ENCODE results near the gene BIRC2.
"Not testable (repeated sequence)": the region's sequence is repeated elsewhere in the genome, so short reads cannot be mapped to it uniquely, and the experiment has no call there.

Gene BIRC2

DNA sequence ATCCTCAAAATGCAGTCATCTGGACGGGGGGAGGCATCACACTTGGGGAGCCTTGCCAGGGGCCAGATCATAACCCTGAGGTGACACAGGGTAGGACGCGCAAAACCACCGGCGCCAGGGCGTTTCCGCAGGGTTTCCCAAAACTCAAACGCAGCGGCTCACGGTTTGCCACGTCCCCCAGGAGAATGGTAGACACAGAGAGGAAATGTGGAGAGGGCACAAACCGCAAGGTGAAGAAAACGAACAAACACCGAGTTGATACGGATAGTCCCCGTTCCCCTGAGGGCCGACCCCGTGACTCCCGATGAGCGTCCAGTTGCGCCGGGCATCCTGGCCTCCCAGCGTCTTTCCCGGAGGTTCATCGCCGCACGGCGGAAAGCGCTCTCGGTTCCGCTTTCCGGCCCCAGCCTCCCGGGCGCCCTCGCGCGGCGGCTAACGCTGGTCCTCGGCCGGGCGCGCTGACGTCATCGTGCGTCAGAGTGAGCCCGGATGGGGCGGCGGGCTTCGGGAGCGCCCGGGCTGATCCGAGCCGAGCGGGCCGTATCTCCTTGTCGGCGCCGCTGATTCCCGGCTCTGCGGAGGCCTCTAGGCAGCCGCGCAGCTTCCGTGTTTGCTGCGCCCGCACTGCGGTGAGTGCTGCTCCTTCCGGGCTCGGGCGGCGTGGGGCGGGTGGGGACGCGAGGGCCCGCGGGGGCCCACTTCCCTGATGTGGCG, at the start of gene BIRC2:
Gene BIRC2, plus strand, starts transcription at position 467 of the 714 bp plus-strand sequence. CDS start 2,641 bp downstream, outside the sequence.
- DNase-seq (ENCODE audit: low read depth in 2 of 2): peak; percentile 83 to 89

DNA sequence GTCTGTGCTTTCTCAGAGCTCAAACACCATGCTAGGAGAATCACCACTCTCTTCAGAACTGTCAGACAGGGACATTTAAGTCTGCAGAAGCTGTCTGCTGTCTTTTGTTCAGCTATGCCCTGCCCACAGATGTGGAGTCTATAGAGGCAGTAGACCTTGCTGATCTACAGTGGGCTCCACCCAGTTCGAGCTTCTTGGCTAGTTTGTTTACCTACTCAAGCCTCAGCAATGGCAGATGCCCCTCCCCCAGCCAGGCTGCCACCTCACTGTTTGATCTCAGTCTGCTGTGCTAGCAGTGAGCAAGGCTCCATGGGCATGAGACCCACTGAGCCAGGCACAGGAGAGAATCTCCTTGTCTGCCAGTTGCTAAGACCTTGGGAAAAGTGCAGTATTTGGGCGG, 46.2 kb upstream of the BIRC2 start:
- not testable (repeated sequence) for DNase-seq (ENCODE audit: low read depth in 2 of 2)

DNA sequence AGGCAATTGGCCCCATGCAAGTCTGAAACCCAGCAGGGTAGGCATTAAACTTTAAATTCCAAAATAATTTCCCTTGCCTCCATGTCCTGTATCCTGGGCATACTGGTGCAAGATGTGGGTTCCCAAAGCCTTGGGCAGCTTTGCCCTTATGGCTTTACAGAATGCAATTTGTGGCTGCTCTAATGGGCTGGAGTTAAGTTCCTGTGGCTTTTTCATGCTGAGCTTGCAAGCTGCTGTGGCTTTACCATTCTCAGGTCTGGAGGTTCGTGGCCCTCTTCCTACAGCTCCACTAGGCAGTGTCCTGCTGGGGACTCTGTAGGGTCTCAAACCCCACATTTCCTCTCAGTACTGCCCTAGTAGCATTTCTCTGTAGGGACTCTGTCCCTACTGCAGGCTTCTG, 44.8 kb upstream of the BIRC2 start:
- no peak for DNase-seq (ENCODE audit: low read depth in 2 of 2)

DNA sequence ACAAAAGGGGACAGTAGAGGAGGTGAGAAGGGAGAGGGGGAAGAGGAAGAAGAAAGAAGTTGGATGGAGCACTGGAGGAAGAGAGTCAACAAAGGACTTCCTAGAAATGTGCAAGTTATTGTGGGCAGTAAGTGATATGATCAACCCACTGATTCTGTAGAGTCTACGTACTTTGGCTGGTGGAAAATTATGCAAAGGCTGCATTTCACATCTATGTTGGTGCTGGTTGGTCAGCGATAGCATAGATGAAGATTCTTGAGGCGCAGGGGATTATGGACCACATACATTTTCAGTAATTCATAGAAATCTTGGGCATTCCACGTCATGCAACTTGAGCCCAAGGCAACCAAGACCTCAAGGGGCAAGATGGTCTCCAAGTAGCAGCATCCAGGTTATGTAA, 42.3 kb upstream of the BIRC2 start:
- no peak for DNase-seq (ENCODE audit: low read depth in 2 of 2)

DNA sequence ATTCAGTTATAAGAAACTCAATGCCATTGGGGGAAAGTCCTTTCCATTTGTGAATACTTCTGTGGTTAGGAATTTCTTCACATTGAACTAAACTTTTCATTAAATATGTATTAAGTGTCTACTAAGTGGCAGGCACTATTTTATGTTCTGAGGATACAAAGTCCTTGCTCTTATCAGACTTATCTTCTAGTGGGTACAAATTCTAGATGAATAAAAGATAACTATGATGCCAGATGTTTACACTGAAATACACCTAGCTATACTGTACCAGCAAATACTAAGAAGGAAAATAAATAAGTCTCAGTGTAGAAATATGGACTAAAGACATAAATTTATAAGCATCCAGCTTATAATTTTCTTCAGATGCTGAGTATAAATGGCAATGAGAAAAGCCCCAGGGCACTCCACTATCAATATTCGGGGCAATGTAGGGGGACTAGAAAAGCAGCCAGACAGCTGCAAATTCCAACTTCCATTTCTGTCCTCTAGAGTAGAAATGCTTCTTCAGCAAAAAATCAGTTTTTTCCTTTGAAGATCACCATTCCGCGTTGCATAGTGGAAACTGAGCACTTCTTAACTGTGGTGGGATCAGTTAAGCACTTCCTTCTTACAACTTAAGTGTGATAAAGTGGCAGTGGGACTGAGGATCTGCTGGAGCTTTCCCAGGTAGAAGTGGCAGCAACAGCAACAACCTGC, 41.5 kb upstream of the BIRC2 start:
- DNase-seq (ENCODE audit: low read depth in 2 of 2): no peak

DNA sequence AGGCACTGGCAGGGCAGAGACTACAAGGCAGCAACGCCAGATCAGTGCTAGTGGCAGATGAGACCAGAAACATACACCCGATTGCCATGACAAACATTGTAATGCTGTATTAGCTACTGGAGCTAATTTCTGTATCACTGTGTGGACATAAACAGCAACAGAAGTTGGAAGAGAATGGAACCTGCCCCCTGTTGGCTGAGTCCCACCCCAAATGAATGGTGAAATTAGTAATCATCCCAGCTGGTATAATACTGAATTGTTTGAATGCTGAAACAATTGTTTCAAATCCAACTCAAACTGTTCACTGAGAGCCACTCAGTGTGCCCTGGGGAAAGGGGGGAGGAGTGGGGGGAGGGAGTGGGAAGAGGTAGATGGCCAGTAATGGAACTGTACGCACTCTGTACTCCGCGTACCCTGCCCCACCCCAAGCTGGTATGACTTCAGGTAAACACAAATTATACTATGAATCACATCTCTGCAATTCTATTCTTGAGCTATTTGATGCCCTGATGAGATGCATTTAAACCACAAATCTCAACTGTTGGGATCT, 40.9 kb upstream of the BIRC2 start:
- no peak for DNase-seq (ENCODE audit: low read depth in 2 of 2)

DNA sequence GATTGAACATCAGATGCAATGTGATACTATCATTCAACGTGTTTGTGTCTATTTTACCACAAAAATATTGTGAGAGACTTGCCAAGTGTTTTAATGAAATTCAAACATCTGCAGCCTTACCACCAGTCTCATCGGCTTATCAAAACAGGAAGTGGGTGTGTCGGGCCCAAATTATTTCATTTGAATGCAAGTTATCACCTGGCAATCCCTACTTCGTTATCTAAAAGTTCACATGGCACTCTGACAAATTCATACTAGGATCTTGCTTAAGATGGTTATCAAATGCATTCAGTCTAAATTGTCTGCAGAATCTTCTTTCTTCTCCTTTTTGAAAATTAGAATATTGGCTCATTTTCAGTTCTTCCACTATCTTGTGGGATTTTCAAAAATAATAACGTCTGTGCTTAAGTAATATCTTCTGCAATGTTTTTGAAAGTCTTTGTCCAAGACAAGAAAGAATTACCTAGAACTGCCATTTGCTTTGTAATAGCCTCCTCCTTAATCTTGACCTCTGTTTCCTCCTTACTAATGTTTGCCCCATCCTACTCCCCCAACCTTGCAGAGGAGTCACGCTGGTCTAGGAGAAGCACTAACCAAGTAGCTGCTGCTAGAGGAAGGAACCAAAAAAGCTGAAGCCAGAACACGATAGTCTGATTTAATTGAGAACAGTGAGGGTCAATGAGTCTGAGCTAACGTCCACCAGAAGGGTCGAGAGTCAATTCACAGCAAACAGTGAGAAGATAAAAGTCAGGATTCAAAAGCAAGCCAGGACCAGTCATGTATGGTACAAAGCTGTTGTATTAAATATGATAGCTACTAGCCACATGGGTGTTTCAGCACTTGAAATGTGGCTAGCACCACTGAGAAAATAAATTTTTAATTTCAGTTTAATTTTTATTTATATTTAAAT, 39.9 kb upstream of the BIRC2 start:
- no peak for DNase-seq (ENCODE audit: low read depth in 2 of 2)

DNA sequence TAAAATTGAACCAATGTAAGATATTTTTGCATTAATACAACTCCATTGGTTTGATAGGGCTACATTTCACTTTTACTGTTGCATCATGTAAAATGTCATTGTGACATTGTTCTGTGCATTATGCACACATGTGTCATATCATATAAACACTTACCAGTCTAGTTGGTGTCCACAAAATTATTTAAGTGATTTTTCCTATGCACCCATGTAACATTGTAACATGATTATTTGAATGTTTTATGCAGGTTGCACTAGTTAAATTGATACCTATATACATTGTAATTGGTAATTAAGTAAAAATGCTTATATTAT, 39.3 kb upstream of the BIRC2 start:
- no peak for DNase-seq (ENCODE audit: low read depth in 2 of 2)

DNA sequence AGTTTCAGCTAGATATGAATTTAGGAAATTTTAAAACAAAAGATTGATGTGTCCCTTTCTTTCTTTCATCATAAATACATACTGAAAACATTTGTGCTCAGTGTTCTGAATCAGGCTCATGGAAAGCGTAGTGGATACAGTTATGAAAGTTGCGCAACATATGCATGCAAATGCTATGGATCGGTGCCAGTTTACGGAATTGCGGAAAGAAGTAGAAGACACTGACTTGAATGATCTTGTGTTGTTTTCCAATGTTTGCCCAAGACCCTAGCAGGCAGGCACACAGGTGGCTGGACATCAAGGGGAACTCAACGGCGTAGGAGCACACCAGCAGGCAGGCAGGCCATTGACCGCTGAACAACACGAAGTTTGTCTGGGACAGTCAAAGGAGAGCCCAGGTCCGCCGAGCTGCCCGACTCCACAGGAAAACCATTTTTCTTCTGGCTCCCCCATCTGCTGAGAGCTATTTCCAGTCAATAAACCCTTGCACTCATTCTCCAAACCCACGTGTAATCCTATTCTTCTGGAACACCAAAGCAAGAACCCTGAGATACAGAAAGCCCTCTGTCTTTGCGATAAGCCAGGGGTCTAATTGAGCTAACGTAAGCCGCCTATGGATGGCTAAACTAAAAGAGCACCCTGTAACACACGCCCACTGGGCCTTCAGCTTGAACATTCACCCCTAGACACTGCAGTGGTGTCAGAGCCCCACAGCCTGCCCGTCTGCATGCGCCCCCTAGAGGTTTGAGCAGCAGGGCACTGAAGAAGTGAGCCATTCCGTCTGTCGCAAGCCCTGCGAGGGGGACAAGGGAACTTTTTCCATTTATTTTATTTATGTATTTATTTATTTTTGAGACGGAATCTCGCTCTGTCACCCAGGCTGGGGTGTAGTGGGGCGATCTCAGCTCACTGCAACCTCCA, 37.1 kb upstream of the BIRC2 start:
- DNase-seq (ENCODE audit: low read depth in 2 of 2): no peak

DNA sequence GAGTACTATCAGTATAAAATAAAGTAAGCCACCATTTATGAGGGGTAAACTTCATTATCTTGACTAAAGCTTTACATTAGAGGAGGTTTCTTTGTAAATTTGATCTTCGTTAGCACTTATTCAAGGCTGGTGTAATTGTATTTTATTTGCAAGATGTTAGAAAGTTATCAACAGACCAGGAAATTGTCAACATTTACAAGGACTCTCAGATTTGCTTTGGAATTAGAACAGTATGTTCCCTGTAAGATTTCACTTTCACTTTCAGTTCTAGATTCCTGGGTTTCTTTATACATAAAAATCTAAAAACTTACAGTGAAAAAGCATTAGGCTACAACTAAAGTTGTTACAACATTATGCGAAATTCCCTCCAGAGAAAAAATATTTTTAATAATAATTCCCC, 34.3 kb upstream of the BIRC2 start:
- no peak for DNase-seq (ENCODE audit: low read depth in 2 of 2)

DNA sequence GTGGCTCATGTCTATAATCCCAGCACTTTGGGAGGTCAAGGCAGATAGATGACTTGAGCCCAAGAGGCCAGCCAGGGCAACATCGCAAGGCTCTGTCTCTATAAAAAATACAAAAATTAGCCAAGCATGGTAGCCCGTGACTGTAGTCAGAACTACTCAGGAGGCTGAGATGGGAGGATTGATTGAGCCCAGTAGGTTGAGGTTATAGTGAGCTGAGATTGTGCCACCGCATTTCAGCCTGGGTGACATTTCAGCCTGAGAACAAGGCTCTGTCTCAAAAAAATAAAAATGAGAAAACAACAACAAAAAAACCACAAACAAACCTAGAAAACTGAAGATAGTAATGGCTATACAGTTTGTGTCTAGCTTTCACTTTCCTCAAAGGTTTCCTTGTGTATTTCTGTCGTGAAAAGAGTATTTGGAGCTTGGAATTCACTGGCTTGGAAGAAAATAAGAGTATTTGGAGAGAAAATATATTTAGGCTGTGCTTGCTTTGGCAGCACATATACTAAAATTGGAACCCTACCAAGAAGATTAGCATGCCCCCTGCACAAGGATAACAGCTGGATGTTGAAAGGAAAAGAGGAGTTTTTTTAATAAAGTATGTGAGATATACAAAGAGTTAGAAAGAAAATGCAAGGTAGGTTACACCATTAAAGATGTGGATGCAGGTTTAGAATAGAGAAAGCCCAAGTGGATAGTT, 33.6 kb upstream of the BIRC2 start:
- no peak for DNase-seq (ENCODE audit: low read depth in 2 of 2)

DNA sequence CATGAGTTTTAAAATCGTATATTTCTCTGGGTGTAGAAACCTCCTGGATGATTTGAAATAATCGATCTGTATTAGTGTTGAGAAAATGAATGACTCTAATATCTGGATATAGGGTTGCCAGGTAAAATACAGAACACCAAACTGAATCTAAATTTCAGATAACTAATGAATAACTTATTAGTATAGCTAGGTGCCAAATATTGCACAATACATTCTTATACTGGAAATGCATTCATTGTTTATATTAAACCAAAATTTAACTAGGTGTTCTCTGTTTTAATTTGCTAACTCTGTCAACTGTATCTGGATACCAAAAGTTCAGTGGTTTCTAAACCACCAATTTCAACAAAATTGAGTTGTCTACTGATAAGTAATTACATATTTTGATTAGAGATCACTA, 32.2 kb upstream of the BIRC2 start:
- DNase-seq (ENCODE audit: low read depth in 2 of 2): no peak

DNA sequence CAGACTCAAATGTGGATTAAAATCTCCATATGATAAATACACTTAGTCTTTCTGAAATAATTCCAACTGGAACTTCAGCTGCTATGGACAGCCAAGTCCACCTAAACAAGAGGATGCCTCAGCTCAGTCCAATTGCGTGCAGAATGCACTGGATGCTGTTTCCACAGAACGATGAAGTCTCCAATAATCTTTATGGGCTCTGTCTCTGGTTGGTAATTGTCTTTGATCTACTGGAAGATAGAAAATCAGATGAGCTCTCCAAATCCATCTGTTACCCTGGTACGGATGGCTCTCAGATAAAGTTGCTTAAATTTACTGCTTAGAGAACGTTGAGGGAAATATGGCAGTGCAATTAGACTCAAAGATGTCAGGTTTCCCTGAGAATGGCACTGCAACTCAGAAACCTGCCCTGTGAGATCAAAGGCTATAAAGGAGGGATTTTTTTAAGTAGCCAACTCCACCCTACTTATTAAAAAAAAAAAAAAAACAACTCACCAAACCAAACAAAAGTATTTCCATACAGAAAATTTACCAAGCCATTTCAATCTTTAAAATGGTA, 30.6 kb upstream of the BIRC2 start:
- no peak for DNase-seq (ENCODE audit: low read depth in 2 of 2)

DNA sequence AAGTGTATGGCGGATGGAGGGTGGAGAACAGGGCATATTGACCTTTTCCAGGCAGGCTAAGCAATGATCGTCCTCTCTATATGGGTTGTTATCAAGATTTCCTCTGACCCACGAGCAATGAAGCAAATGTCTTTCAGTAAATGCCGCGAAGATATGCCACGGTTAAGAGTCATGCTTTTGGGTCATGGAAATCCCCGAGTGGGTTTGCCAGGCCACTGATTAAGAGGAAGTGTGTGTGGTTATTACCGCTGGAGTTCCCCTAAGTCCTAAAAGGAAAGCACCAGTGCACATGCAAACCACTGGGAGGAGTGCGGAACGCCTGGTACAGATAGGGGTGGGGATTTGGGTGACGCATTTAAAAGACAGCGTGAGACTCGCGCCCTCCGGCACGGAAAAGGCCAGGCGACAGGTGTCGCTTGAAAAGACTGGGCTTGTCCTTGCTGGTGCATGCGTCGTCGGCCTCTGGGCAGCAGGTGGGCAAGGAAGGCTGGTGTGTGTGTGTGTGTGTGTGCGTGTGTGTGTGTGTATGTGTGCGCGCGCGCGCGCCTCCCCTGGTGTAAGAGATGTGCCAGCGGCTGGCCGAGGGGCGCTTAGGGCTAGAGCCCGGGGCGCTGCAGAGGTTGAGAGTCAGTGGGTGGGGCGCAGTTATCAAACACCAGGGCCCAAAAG, 29.8 kb upstream of the BIRC2 start, which contains the start of gene BIRC3:
Gene BIRC3, plus strand, starts transcription at position 386 of the 669 bp plus-strand sequence. CDS start 7,026 bp downstream, outside the sequence.
- DNase-seq (ENCODE audit: low read depth in 2 of 2): peak; percentile 84 to 92

DNA sequence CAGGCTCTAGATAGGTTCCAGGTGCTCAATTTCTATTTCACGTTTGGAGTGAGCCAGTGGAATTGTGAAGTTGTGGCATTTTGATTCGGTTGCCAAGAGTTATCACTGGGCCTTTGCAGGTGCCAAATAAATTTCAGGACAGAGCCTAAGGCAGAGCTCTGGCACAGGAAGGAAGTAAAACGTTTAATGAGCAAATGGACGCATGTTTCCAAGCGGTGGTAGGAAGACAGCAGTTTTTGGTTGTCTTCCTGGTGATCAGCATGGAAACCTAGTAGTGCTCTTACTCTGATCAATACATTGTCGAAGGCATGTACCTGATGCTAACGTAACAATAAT, 29.3 kb upstream of the BIRC2 start:
- DNase-seq (ENCODE audit: low read depth in 2 of 2): no peak

DNA sequence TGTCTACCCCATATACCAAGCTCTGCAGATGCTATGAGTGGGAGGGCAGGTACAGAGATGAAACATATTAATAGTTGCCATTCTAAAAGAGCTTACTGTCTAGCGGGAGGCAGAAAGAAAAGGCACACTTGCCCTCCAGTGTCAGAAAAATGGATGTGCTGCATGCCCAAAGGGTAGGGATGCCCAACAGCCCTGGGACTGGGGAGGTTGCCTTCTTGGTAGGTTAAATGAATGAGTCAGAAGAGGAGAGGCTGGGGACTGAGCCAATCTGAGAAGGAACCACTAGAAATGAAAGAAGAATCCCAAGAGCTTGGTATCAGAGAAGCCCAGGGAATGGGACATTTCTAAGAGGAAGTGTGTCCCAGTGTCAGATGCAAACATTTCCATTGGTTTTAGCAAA, 28.5 kb upstream of the BIRC2 start:
- DNase-seq (ENCODE audit: low read depth in 2 of 2): peak in 1 of 2 donors; percentile 35

DNA sequence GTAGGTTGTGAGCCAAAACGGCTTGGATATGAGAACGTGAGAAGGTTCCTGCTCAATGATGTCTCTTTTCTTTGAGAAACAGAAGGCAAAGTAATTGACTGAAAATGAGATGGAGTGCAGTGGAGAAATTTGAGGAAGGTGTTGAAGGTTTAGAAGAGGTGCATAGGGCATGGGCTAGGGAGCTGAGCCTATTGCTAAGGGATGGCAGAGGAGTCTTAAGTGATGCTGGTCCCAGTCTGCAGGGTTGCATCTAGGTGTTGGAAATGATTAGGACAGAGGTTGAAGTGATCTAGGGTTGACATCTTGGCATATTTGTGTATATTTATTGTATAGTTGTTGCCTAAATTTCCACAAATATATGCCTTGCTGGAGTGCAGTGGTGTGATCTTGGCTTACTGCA, 27.5 kb upstream of the BIRC2 start:
- DNase-seq (ENCODE audit: low read depth in 2 of 2): no peak

DNA sequence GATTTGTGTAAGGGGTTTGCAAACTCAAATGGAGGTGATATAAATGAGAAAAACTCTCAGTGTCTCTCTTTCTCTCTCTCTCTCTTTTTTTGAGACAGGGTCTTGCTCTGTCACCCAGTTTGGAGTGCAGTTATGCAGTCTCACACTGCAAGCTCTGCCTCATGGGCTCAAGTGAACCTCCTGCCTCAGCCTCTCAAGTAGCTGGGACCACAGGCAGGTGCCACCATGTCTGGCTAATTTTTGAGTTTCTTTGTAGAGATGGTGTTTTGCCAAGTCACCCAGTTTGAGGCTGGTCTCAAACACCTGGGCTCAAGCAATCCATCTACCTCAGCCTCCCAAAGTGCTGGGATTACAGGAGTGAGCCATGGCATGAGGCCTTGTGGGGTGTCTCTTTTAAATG, 26.8 kb upstream of the BIRC2 start:
- no peak for DNase-seq (ENCODE audit: low read depth in 2 of 2)

DNA sequence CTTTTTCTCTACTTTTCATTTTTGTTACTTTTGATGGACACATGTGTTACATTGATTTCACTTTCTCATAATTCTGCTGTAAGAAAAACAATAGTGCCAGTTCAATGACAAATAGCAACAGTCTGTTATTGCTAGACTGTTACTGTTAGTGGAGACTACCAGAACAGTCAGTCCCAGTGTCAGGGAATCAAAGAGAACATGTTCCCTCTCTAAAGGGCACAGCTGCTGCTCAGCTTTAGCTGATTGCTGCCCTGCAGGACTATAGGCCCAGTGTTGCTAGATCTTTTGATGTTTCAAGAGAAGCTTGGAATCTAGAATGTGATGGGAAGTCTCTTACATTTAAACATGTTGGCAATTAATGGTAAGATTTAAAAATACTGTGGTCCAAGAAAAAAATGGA, 26.3 kb upstream of the BIRC2 start:
- no peak for DNase-seq (ENCODE audit: low read depth in 2 of 2)

DNA sequence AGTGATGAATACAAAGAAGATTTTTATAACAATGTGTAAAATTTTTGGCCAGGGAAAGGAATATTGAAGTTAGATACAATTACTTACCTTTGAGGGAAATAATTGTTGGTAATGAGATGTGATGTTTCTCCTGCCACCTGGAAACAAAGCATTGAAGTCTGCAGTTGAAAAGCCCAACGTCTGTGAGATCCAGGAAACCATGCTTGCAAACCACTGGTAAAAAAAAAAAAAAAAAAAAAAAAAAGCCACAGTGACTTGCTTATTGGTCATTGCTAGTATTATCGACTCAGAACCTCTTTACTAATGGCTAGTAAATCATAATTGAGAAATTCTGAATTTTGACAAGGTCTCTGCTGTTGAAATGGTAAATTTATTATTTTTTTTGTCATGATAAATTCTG, 24.5 kb upstream of the BIRC2 start:
- DNase-seq (ENCODE audit: low read depth in 2 of 2): no peak

Measured in activated CD8-positive, alpha-beta memory T cell treated with anti-CD3 and anti-CD28 coated beads for 4 hours (primary cell).